HEK293 (cell line): Measurements from ENCODE around the gene MALAT1.

Source experiments
- AEBP2 ChIP-seq: fragments of 450-650 bp; formaldehyde crosslinking; IDR thresholded peaks from 2 replicates; pipeline ENCODE4 v1.5.1; 2016; ENCODE audit warnings: missing biosample characterization, missing genetic modification characterization, borderline replicate concordance
- BCL11B ChIP-seq: fragments of 450-650 bp; formaldehyde crosslinking; IDR thresholded peaks from 2 replicates; pipeline ENCODE4 v1.5.1; 2016; ENCODE audit warnings: low read depth, missing biosample characterization, missing genetic modification characterization
- GLIS1 ChIP-seq: fragments of 450-650 bp; formaldehyde crosslinking; IDR thresholded peaks from 2 replicates; pipeline ENCODE4 v1.5.1; 2016; ENCODE audit warnings: missing biosample characterization, missing genetic modification characterization
- GLIS2 ChIP-seq: fragments of 450-650 bp; formaldehyde crosslinking; IDR thresholded peaks from 2 replicates; pipeline ENCODE4 v1.5.1; 2016; ENCODE audit warnings: missing biosample characterization, missing genetic modification characterization
- MEIS1 ChIP-seq: sonication (generic); formaldehyde crosslinking; IDR thresholded peaks from 2 replicates; pipeline ENCODE4 v1.8.1; 2022; ENCODE audit warnings: missing genetic modification reagents, mild to moderate bottlenecking, borderline replicate concordance
- PRDM10 ChIP-seq: fragments of 450-650 bp; formaldehyde crosslinking; IDR thresholded peaks from 2 replicates; pipeline ENCODE4 v1.5.1; 2016; ENCODE audit warnings: missing biosample characterization, missing genetic modification characterization
- REST ChIP-seq: fragments of 450-650 bp; formaldehyde crosslinking; IDR thresholded peaks from 2 replicates; pipeline ENCODE4 v1.5.1; 2016; ENCODE audit warnings: missing biosample characterization, missing genetic modification characterization
- SP3 ChIP-seq: fragments of 450-650 bp; formaldehyde crosslinking; IDR thresholded peaks from 2 replicates; pipeline ENCODE4 v1.5.1; 2016; ENCODE audit warnings: missing biosample characterization, missing genetic modification characterization
- TCF7L2 ChIP-seq: IDR thresholded peaks from 2 replicates; pipeline ENCODE4 v1.6.1; 2011; ENCODE audit warnings: low read depth, mild to moderate bottlenecking, inconsistent platforms, low read length, moderate library complexity, borderline replicate concordance
- ZBTB1 ChIP-seq: fragments of 450-650 bp; formaldehyde crosslinking; IDR thresholded peaks from 2 replicates; pipeline ENCODE4 v1.5.1; 2016; ENCODE audit warnings: missing biosample characterization, missing genetic modification characterization
- ZBTB6 ChIP-seq: fragments of 450-650 bp; formaldehyde crosslinking; IDR thresholded peaks from 2 replicates; pipeline ENCODE4 v1.5.1; 2017; ENCODE audit warnings: missing biosample characterization, missing genetic modification characterization
- ZNF112 ChIP-seq: fragments of 450-650 bp; formaldehyde crosslinking; IDR thresholded peaks from 2 replicates; pipeline ENCODE4 v1.5.0; 2017; ENCODE audit warnings: missing biosample characterization, missing genetic modification characterization
- ZNF138 ChIP-seq: fragments of 450-650 bp; formaldehyde crosslinking; IDR thresholded peaks from 2 replicates; pipeline ENCODE4 v1.5.1; 2016; ENCODE audit warnings: missing biosample characterization, missing genetic modification characterization, borderline replicate concordance
- ZNF146 ChIP-seq: fragments of 450-650 bp; formaldehyde crosslinking; IDR thresholded peaks from 2 replicates; pipeline ENCODE4 v1.5.1; 2016; ENCODE audit warnings: missing biosample characterization, missing genetic modification characterization
- ZNF157 ChIP-seq: fragments of 450-650 bp; formaldehyde crosslinking; IDR thresholded peaks from 2 replicates; pipeline ENCODE4 v1.5.1; 2016; ENCODE audit warnings: missing biosample characterization, missing genetic modification characterization
- ZNF2 ChIP-seq: fragments of 450-650 bp; formaldehyde crosslinking; IDR thresholded peaks from 2 replicates; pipeline ENCODE4 v1.5.1; 2016; ENCODE audit warnings: missing biosample characterization, missing genetic modification characterization
- ZNF239 ChIP-seq: fragments of 450-650 bp; formaldehyde crosslinking; IDR thresholded peaks from 2 replicates; pipeline ENCODE4 v1.5.1; 2016; ENCODE audit warnings: missing biosample characterization, missing genetic modification characterization
- ZNF248 ChIP-seq: fragments of 450-650 bp; formaldehyde crosslinking; IDR thresholded peaks from 2 replicates; pipeline ENCODE4 v1.5.1; 2017; ENCODE audit warnings: missing biosample characterization, missing genetic modification characterization
- ZNF274 ChIP-seq, 2 experiments: fragments of 200-500 bp in 1 of 2; fragments of 450-650 bp in 1 of 2; sonication (Bioruptor generic) in 1 of 2; formaldehyde crosslinking in 1 of 2; IDR thresholded peaks; 2 replicates each; pipeline versions ENCODE4 v1.5.1 to v1.6.1; 2014 to 2016; ENCODE audit warnings: borderline replicate concordance in 1 of 2, inconsistent platforms in 1 of 2, low read length in 1 of 2, missing biosample characterization in 1 of 2, missing genetic modification characterization in 1 of 2
- ZNF48 ChIP-seq: fragments of 450-650 bp; formaldehyde crosslinking; IDR thresholded peaks from 2 replicates; pipeline ENCODE4 v1.5.1; 2016; ENCODE audit warnings: missing biosample characterization, missing genetic modification characterization
- ZNF521 ChIP-seq: fragments of 450-650 bp; formaldehyde crosslinking; IDR thresholded peaks from 2 replicates; pipeline ENCODE4 v1.5.1; 2017; ENCODE audit warnings: missing biosample characterization, mild to moderate bottlenecking, missing genetic modification characterization
- ZNF548 ChIP-seq: fragments of 450-650 bp; formaldehyde crosslinking; IDR thresholded peaks from 2 replicates; pipeline ENCODE4 v1.5.1; 2016; ENCODE audit warnings: missing biosample characterization, missing genetic modification characterization
- ZNF549 ChIP-seq: fragments of 450-650 bp; IDR thresholded peaks from 2 replicates; pipeline ENCODE4 v1.5.1; 2018; ENCODE audit warnings: missing biosample characterization, missing genetic modification characterization, mild to moderate bottlenecking, inconsistent platforms, moderate library complexity
- ZNF660 ChIP-seq: fragments of 450-650 bp; IDR thresholded peaks from 2 replicates; pipeline ENCODE4 v1.5.1; 2018; ENCODE audit warnings: missing biosample characterization, mild to moderate bottlenecking, missing genetic modification characterization
- ZNF670 ChIP-seq: fragments of 450-650 bp; formaldehyde crosslinking; IDR thresholded peaks from 2 replicates; pipeline ENCODE4 v1.5.1; 2016; ENCODE audit warnings: missing biosample characterization, missing genetic modification characterization, low read depth
- ZNF677 ChIP-seq: fragments of 450-650 bp; IDR thresholded peaks from 2 replicates; pipeline ENCODE4 v1.5.0; 2018; ENCODE audit warnings: missing biosample characterization, mild to moderate bottlenecking, missing genetic modification characterization, moderate library complexity
- ZNF76 ChIP-seq: fragments of 450-650 bp; formaldehyde crosslinking; IDR thresholded peaks from 2 replicates; pipeline ENCODE4; 2016; ENCODE audit warnings: low read depth, missing biosample characterization, missing genetic modification characterization, borderline replicate concordance
- ZNF785 ChIP-seq: fragments of 450-650 bp; formaldehyde crosslinking; IDR thresholded peaks from 2 replicates; pipeline ENCODE4 v1.5.1; 2016; ENCODE audit warnings: missing biosample characterization, missing genetic modification characterization
- ZNF830 ChIP-seq: fragments of 450-650 bp; IDR thresholded peaks from 2 replicates; pipeline ENCODE4 v1.5.0; 2018; ENCODE audit warnings: missing biosample characterization, missing genetic modification characterization, low read depth, mild to moderate bottlenecking, moderate library complexity

MALAT1 gene

GRCh38 chr11:65477149-65477965 lies 21.5 kb upstream of the MALAT1 start (continued):
- TF ChIP-seq ZNF670 (tag by site-specific recombination) (no peak), GLIS1 (peak; percentile 86), ZNF677 (tag by site-specific recombination) (no peak), BCL11B (tag by site-specific recombination) (peak; percentile 50), ZNF76 (peak; percentile 93), ZNF248 (tag by site-specific recombination) (no peak), ZNF146 (no peak), PRDM10 (tag by site-specific recombination) (peak; percentile 96), ZNF274 (IDR thresholded peaks at IDR 0.05; ENCODE audit: low read length) (no peak), ZNF274 (tag by site-specific recombination; IDR thresholded peaks at IDR 0.05; ENCODE audit: borderline replicate concordance) (no peak), ZNF48 (tag by site-specific recombination) (no peak), ZNF157 (no peak), ZNF660 (tag by site-specific recombination) (peak; percentile 69; the same call in 1 of the 2 replicates), ZNF830 (tag by site-specific recombination) (no peak), ZNF112 (tag by site-specific recombination) (no peak), ZNF549 (tag by site-specific recombination) (no peak), ZNF548 (tag by site-specific recombination) (no peak), ZNF521 (tag by site-specific recombination) (no peak), ZBTB1 (tag by site-specific recombination) (no peak), ZNF2 (tag by site-specific recombination) (no peak), AEBP2 (tag by site-specific recombination) (no peak), ZNF785 (no peak; the same call in none of the 2 replicates), ZNF138 (tag by site-specific recombination) (no peak), SP3 (tag by site-specific recombination) (peak; percentile 62), GLIS2 (tag by site-specific recombination) (peak; percentile 84), TCF7L2 (no peak), REST (tag by site-specific recombination) (no peak), ZNF239 (tag by site-specific recombination) (no peak), ZBTB6 (tag by site-specific recombination) (no peak), MEIS1 (CRISPR knock-in tag) (no peak)
